Measurements from ENCODE around the gene FBXL15.

GRCh38 chr10:102467971-102468438 lies 47.4 kb downstream of the FBXL15 start:
- TF ChIP-seq CTCF (conservative IDR thresholded peaks at IDR 0.05; ENCODE audit: low read depth in 2 of 2) (no peak), JUNB (IDR thresholded peaks at IDR 0.05; ENCODE audit: unreplicated experiment) (no peak), STAT1 (IDR thresholded peaks at IDR 0.05; ENCODE audit: unreplicated experiment) (no peak), EZH2phosphoT487 (IDR thresholded peaks at IDR 0.05; ENCODE audit: unreplicated experiment) (no peak), ETS1 (IDR thresholded peaks at IDR 0.05) (no peak), EZH2 (IDR thresholded peaks at IDR 0.05; ENCODE audit: low read depth, unreplicated experiment) (no peak), ZNF331 (CRISPR knock-in tag; IDR thresholded peaks at IDR 0.05; ENCODE audit: low read depth) (no peak), ZNF462 (CRISPR knock-in tag; IDR thresholded peaks at IDR 0.05) (no peak), POLR2AphosphoS5 (IDR thresholded peaks at IDR 0.05; ENCODE audit: low read depth) (no peak)
